T-cell (primary cell): ENCODE results near the gene CABP1. TPM values are rescaled to one million over a fixed set of nuclear protein-coding genes. Genes with fewer than 3 reads are reported as not detected.

Experiments used
- ATAC-seq, 4 experiments: fragments of 200-7000 bp in 3 of 4; fragments of 150-1000 bp in 1 of 4; cut with Tn5 transposase; replicated peaks in 1 of 4; 1 replicate in 3 of 4; 2 replicates in 1 of 4; pipeline ENCODE4 v1.10.0; 2021; ENCODE audit warnings: moderate library complexity in 3 of 4, mild to moderate bottlenecking in 2 of 4, moderate number of reproducible peaks in 1 of 4
- CTCF ChIA-PET, 2 donors: fragments of 300-600 bp; sonication (Branson Sonifier 250); formaldehyde crosslinking; loops; one replicate each; lab custom pipeline; 2022; ENCODE audit warnings: antibody characterized with exemption in 2 of 2; lab: Charles Lee
- POLR2A ChIA-PET, 2 donors: fragments of 300-600 bp; sonication (Branson Sonifier 250); formaldehyde crosslinking; loops; one replicate each; lab custom pipeline; 2022; ENCODE audit warnings: antibody characterized with exemption in 2 of 2; lab: Charles Lee
- DNase-seq, 35 experiments: peaks; one replicate each; pipeline versions ENCODE4 v3.0.0 to v3.0.0-alpha.2; 2013 to 2023
- H3K27ac ChIP-seq: one replicate; pipeline ENCODE4 v1.5.1; 2013; ENCODE audit warnings: low read length
- H3K27me3 ChIP-seq, 2 experiments: replicated peaks in 1 of 2; 1 replicate in 1 of 2; 2 replicates in 1 of 2; pipeline versions ENCODE4 v1.6.1 to v1.7.0; 2013; ENCODE audit warnings: low read length in 1 of 2, mixed read lengths in 1 of 2; ENCODE audit not compliant: control insufficient read depth in 2 of 2, insufficient read depth in 2 of 2; ENCODE audit errors: extremely low read depth in 1 of 2
- H3K36me3 ChIP-seq, 2 donors: 1 replicate in 1 of 2; 2 replicates in 1 of 2; pipeline versions ENCODE4 v1.6.1 to v1.7.0; 2013; ENCODE audit warnings: low read length in 1 of 2; ENCODE audit not compliant: control insufficient read depth in 2 of 2, insufficient read depth in 1 of 2; ENCODE audit errors: extremely low read depth in 1 of 2
- H3K4me1 ChIP-seq, 2 experiments: 1 replicate in 1 of 2; 2 replicates in 1 of 2; pipeline versions ENCODE4 v1.6.1 to v1.7.0; 2013; ENCODE audit warnings: low read length in 2 of 2, mixed read lengths in 1 of 2; ENCODE audit not compliant: insufficient read depth in 2 of 2, control insufficient read depth in 1 of 2; ENCODE audit errors: extremely low read depth in 1 of 2
- H3K4me3 ChIP-seq, 2 donors: 1 replicate in 1 of 2; 2 replicates in 1 of 2; pipeline versions ENCODE4 v1.5.1 to v1.7.0; 2013; ENCODE audit warnings: mild to moderate bottlenecking in 2 of 2, low read length in 1 of 2, moderate library complexity in 1 of 2; ENCODE audit not compliant: control insufficient read depth in 1 of 2; ENCODE audit errors: extremely low read depth in 1 of 2
- H3K9me3 ChIP-seq: 2 replicates; pipeline ENCODE4 v1.7.0; 2013
- H3K27ac Mint-ChIP-seq, 2 donors: one replicate each; pipeline ENCODE4 v1.8.0; 2020 to 2021; ENCODE audit warnings: mild to moderate bottlenecking in 2 of 2, mixed read lengths in 2 of 2
- H3K27me3 Mint-ChIP-seq, 2 donors: one replicate each; pipeline ENCODE4 v1.8.0; 2021 to 2022; ENCODE audit warnings: mixed read lengths in 2 of 2
- H3K36me3 Mint-ChIP-seq: one replicate; pipeline ENCODE4 v1.8.0; 2021; ENCODE audit warnings: mixed read lengths
- H3K4me1 Mint-ChIP-seq, 3 donors: one replicate each; pipeline ENCODE4 v1.8.0; 2020 to 2022; ENCODE audit warnings: mixed read lengths in 3 of 3, mild to moderate bottlenecking in 1 of 3
- H3K4me3 Mint-ChIP-seq, 3 donors: one replicate each; pipeline ENCODE4 v1.8.0; 2020 to 2022; ENCODE audit warnings: mild to moderate bottlenecking in 3 of 3, mixed read lengths in 3 of 3, moderate library complexity in 3 of 3
- H3K9me3 Mint-ChIP-seq, 3 donors: one replicate each; pipeline ENCODE4 v1.8.0; 2020 to 2022; ENCODE audit warnings: mixed read lengths in 3 of 3
- WGBS: methylation state at CpG from one replicate; pipeline ENCODE4 v1.1.5; 2013; ENCODE audit warnings: missing lambda C conversion rate; ENCODE audit not compliant: insufficient coverage; 5-methylcytosine and 5-hydroxymethylcytosine counted together
- total RNA-seq, 35 experiments: library from RNA in 6 of 35; stranded (reverse) in 6 of 35; fragments of 120-200 nt in 1 of 35; gene quantifications; one replicate each; pipeline versions ENCODE4 v1.2.1 to v1.2.4 and lab custom pipeline; 2013 to 2026

Gene CABP1
- total RNA-seq, 5 donors from 2014 or later (not counting 1 experiment from before 2014, with no cell fraction given): not detected

DNA sequence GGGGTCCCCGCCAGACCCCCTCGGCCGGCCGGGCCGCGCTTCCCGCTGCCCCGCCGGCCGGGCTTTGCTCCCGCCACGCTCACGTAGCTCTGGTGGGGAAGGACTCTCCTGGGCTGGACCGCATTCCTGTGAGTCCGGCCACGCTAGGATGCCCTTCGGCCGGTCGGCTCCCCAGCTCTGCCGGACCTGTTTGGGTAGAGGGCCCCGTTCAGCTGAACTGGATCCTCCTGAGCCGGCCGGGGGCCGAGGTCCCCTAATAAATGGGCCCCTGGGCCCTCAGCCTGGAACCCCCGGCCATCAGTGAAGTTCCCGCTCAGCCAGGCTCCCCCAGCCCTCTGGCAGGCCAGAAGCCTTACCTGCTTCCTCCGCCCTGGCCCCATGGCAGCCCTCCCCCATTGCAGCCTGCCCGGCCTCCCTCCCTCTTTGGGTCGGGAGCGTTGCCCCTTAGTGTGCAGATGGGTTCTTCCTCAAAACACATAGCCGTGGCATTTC lies 70.4 kb downstream of the CABP1 start:
- ATAC-seq: peak in 3 of 4 experiments; percentile 25 to 47 (median 33)
- Histone ChIP-seq H3K36me3 (peaks cover 0 to 8% of the 10 kb centered on the region in 2 donors), H3K4me3 (peak overlapping the region; percentile 62 to 89), H3K4me1 (peaks cover 5 to 23% of the 10 kb centered on the region in 2 experiments), H3K27me3 (no peaks in the 10 kb centered on the region), H3K9me3 (no peaks in the 10 kb centered on the region), H3K27ac (peak overlapping the region; percentile 42)
- Mint-ChIP-seq H3K4me1 (peaks cover 34 to 45% (median 39%) of the 10 kb centered on the region in 3 donors), H3K27me3 (no peaks in the 10 kb centered on the region), H3K4me3 (peak overlapping the region; percentile 87 to 90 (median 88)), H3K36me3 (peaks cover 8% of the 10 kb centered on the region), H3K9me3 (no peaks in the 10 kb centered on the region), H3K27ac (peak overlapping the region; percentile 81 to 90)
- DNase-seq: peak in 8 of 35 experiments; percentile 7 to 35 (median 18)
- ChIA-PET CTCF (interaction anchor here (0.6 to 3.2 kb wide), 6 partner anchors 61 to 513 kb away, joined by 3 to 13 read pairs (median 3); partner anchors contain the start of gene POP5 (in 1 of the 2)), POLR2A (interaction anchor here in 1 of 2 donors (0.7 kb wide), 1 partner anchor 14 kb away, joined by 3 read pairs; no protein-coding TSS in a partner anchor)
- whole genome bisulfite sequencing: under 1% methylated on average over 31 of the region's 31 CpGs

- Histone ChIP-seq H3K4me1 (peaks cover 5 to 23% of the 10 kb centered on the region in 2 experiments), H3K27me3 (no peaks in the 10 kb centered on the region), H3K4me3 (peak overlapping the region; percentile 62 to 89), H3K36me3 (peaks cover 0 to 13% of the 10 kb centered on the region in 2 donors), H3K9me3 (no peaks in the 10 kb centered on the region), H3K27ac (no peak overlapping the region)
- WGBS: 29% methylated on average over 5 of the region's 6 CpGs
- POLR2A ChIA-PET: interaction anchor here in 1 of 2 donors (0.7 kb wide), 1 partner anchor 14 kb away, joined by 3 read pairs; no protein-coding TSS in a partner anchor
- CTCF ChIA-PET: interaction anchor here (0.6 to 3.2 kb wide), 7 partner anchors 61 to 1126 kb away, joined by 3 to 13 read pairs (median 3); partner anchors contain the start of gene POP5 (in 1 of the 2)
- Mint-ChIP-seq H3K27ac (peak overlapping the region; percentile 81 to 90), H3K27me3 (no peaks in the 10 kb centered on the region), H3K36me3 (peaks cover 11% of the 10 kb centered on the region), H3K9me3 (no peaks in the 10 kb centered on the region), H3K4me1 (peaks cover 34 to 45% (median 41%) of the 10 kb centered on the region in 3 donors), H3K4me3 (peak overlapping the region; percentile 87 to 90 (median 88))
- no peak for DNase-seq
- ATAC-seq: no peak
These were observed 71.0 kb downstream of the CABP1 start for GRCh38 chr12:120711411-120711810.

- H3K4me3 Mint-ChIP-seq: peak overlapping the region; percentile 31 to 90 (median 88)
- no CpG with 5 or more reads among the region's 6 CpGs for WGBS
- H3K4me1 Mint-ChIP-seq: peaks cover 34 to 45% (median 42%) of the 10 kb centered on the region in 3 donors
- DNase-seq (no peak), ATAC-seq (no peak)
- Histone ChIP-seq H3K4me3 (no peak overlapping the region), H3K27me3 (no peaks in the 10 kb centered on the region), H3K27ac (no peak overlapping the region), H3K4me1 (peaks cover 5 to 23% of the 10 kb centered on the region in 2 experiments), H3K9me3 (no peaks in the 10 kb centered on the region), H3K36me3 (peaks cover 5 to 22% of the 10 kb centered on the region in 2 donors)
- ChIA-PET CTCF (interaction anchor here in 1 of 2 donors (1.2 kb wide), 1 partner anchor 66 kb away, joined by 3 read pairs; no protein-coding TSS in a partner anchor), POLR2A (no interaction called here)
- no peaks in the 10 kb centered on the region for H3K9me3 Mint-ChIP-seq
- H3K36me3 Mint-ChIP-seq: peaks cover 19% of the 10 kb centered on the region
- H3K27me3 Mint-ChIP-seq: no peaks in the 10 kb centered on the region
- peak overlapping the region; percentile 66 to 90 for H3K27ac Mint-ChIP-seq
These were observed 72.2 kb downstream of the CABP1 start for GRCh38 chr12:120712610-120713009.

GRCh38 chr12:120713861-120714482 lies 73.5 kb downstream of the CABP1 start:
- no peaks in the 10 kb centered on the region for H3K27me3 ChIP-seq
- CTCF ChIA-PET: interaction anchor here (0.6 to 1.2 kb wide), 4 partner anchors 131 to 233 kb away, joined by 3 to 4 read pairs (median 3); partner anchors contain the start of gene POP5 (in 1 of the 2)
- Mint-ChIP-seq H3K27me3 (no peaks in the 10 kb centered on the region), H3K36me3 (peaks cover 28% of the 10 kb centered on the region), H3K4me3 (no peak overlapping the region), H3K9me3 (no peaks in the 10 kb centered on the region), H3K4me1 (peaks cover 34 to 50% (median 48%) of the 10 kb centered on the region in 3 donors), H3K27ac (peak overlapping the region; percentile 62 to 73)
- peak in 33 of 35 experiments; percentile 29 to 91 (median 63) for DNase-seq
- POLR2A ChIA-PET: interaction anchor here in 1 of 2 donors (0.7 kb wide), 1 partner anchor 404 kb away, joined by 4 read pairs; no protein-coding TSS in a partner anchor
- H3K36me3 ChIP-seq: peaks cover 10 to 31% of the 10 kb centered on the region in 2 donors
- WGBS: 44% methylated on average over 2 of the region's 4 CpGs
- ATAC-seq: peak; percentile 54 to 61 (median 58)
- H3K27ac ChIP-seq: no peak overlapping the region
- H3K4me1 ChIP-seq: peaks cover 5 to 23% of the 10 kb centered on the region in 2 experiments
- no peak overlapping the region for H3K4me3 ChIP-seq
- H3K9me3 ChIP-seq: no peaks in the 10 kb centered on the region

Other genes with a start within 250 kb of the CABP1 start
- gene COX6A1, start 202.5 kb upstream of the CABP1 start, total RNA-seq: 100 to 1,000 TPM; 128 to 171 (median 163) TPM
- 10 to 100 TPM; 15.9 to 24.0 (median 21.5) TPM for gene TRIAP1, start 194.2 kb upstream of the CABP1 start, total RNA-seq
- 10 to 100 TPM; 15.9 to 47.2 (median 30.3) TPM for gene GATC, start 194.2 kb upstream of the CABP1 start, total RNA-seq
- gene SRSF9, start 170.9 kb upstream of the CABP1 start, total RNA-seq: 100 to 1,000 TPM; 134 to 149 (median 135) TPM
- gene DYNLL1, start 144.5 kb upstream of the CABP1 start, total RNA-seq: 10 to 100 TPM; 47.2 to 90.1 (median 75.5) TPM
- gene COQ5, start 111.5 kb upstream of the CABP1 start, total RNA-seq: 10 to 100 TPM; 11.3 to 23.4 (median 21.5) TPM
- 100 to 1,000 TPM; 204 to 348 (median 222) TPM for gene RNF10, start 106.3 kb upstream of the CABP1 start, total RNA-seq
- 10 to 100 TPM; 40.6 to 69.0 (median 63.1) TPM for gene POP5, start 59.2 kb upstream of the CABP1 start, total RNA-seq
- 10 to 100 TPM; 26.3 to 61.3 (median 55.3) TPM for gene MLEC, start 46.5 kb downstream of the CABP1 start, total RNA-seq
- 10 to 100 TPM; 14.3 to 26.1 (median 22.6) TPM for gene UNC119B, start 69.8 kb downstream of the CABP1 start, total RNA-seq
- gene ACADS, start 85.2 kb downstream of the CABP1 start, total RNA-seq: 10 to 100 TPM in 4 of 5 donors, 1 to 10 TPM in 1; 7.5 to 22.5 (median 20.4) TPM